HG03521 (cell line): ENCODE measurements around the gene POC1B.

ENCODE experiments used
- ATAC-seq: cut with Tn5 transposase; IDR thresholded peaks from one replicate; pipeline ENCODE4 v1.9.1; 2021; ENCODE audit warnings: mild to moderate bottlenecking, moderate library complexity; ENCODE audit not compliant: unreplicated experiment

The POC1B gene

DNA sequence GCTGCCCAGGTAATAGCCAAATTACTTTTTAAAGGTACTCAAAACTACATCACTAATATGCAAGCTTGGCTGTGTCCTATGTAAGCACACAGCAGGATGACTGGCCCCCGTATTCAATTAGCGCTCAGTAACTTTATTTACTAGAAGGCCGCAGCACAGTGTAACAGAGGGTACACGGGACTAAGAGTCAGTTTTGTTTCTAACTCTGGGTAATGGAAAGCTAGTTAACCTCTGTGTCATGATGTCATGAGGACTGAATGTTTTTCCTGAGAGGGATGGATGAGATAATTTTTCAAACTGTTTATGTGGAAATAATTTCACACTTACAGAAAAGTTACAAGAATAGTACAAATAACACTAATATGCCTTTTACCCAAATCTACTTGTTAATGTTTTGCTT, 28.4 kb downstream of the POC1B start:
- no peak for ATAC-seq

DNA sequence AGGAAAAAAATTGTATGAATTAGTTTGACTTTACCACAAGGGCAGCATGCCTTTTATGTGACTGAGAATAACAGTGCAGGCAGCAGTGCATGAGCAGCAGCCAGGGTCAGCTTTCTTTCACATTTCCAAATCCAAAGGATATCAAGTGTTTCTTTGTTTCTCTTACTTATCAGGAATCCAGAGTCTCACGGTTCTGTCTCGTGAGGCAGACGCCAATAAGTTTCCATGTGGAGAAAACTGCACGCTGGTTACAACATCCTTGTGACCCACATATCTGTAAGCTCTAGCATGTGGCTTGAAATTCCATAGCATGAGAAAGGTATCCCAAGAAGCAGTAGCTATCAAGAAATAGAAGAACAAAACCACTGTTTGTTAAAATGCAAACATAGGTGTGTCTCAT, 28.8 kb downstream of the POC1B start:
- no peak for ATAC-seq

DNA sequence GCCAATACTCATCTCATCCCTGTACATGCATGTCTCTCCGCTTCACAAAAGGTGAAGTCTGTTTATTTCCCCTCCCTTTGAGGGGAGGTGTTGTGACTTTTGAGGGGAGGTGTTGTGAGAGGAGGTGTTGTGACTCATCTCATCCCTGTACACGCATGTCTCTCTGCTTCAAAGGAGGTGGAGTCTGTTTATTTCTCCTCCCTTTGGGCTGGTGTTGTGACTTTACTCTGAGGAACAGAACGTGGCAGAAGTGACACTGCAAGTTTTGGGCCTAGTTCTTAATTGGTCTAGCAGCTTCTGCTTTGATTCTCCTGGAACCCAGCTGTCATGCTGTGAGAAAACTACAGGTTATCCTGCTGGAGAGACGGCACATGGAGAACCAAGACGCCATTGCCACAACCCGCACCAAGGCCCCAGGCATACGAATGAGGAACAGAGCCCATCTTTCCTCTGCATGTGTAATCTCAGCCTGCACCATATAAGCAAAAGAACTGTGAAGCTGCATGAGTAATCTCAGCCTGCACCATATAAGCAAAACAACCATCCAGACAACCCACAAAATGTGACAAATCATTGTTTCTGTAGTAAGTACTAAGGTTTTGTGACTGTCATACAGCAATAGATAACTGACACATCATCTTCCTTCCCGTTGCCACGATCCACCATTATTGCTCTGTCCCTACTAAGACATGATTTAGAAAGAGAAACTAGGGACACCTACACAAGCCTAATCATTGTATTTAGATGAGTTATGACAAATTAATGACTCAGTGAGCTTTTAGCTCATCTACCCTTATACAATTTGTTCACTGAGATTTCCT, 31.2 kb downstream of the POC1B start:
- peak; percentile 54 for ATAC-seq

DNA sequence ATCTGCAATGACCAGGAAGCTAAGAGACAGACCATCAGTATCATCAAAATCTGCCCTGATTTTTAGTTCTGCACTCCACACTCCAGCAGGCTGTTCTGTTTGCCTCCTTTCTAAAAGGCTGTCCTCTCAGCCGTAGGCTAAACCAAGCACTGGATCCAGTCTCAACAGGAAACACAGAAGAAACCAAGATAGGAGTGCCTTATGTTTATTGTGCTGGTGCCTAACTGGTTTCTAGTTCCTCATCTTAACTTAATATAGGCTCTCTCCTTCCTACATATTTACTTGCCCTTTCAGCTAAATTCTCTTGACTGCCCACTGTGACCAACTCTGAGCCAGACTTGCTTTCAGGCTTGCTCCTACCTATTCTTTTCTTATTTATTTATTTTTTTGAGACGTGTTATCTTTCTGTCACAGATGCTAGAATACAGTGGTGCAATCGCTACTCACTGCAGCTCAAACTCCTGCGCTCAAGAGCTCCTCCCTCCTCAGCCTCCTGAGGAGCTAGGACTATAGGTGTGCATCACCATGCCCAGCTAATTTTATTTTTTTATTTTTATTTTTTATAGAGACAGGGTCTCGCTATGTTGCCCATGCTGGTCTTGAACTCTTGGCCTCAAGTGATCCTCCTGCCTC, 32.1 kb downstream of the POC1B start:
- no peak for ATAC-seq

DNA sequence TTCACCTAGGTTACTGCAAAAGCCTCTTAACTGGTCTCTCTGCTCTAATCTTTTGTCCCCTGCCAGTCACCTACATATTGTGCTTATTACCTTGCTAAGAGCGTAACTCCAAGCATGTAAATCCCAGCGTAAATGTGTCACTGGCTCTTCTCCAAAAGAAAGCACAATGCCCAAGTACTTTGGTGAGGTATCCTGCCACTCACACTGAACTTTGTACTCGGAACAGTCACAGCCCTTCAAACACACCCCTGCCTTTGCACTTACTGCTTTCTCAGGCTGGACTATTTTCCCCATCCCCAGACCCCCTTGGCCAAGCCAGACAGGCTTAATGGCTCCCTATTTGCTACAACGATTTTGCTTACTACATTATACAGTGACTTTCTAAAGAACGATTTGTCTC, 33.0 kb downstream of the POC1B start:
- no peak for ATAC-seq

DNA sequence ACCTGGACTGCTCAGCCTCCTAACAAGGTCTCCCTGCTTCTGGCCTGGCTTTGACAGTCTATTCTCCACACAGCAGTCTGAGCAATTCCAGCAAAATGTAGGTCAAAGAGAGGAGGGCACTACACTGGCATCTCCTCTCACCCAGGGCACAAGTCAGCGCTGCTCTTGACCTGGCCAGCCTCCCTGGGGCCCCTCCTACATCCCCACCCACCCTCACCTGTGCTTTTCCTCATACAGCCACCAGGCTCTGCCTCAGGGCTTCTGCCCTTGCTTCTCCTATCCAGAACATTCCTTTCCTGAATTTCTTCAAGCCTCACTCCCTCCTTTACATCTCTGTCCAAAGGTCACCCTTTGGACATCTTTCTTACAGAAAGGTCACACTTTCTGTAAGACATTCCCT, 34.9 kb downstream of the POC1B start:
- no peak for ATAC-seq

DNA sequence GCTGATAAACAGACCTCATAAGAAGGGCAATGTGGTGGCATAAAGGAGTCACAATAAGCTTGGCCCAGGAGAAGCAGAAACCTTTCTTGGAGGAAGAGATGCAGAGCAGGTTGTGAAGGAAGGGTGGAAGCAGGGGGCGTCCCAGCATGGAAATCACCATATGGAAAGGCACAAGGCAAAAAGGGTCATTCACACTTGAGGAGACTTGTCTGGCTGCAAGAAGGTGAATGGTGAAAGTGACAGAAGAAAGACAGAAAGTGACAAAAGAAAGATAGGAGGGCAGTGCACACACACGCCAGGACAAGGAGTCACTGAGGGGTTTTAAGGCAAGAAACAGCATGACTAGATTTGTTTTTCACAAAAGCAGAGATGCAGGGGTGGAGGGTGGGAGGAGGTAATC, 39.6 kb downstream of the POC1B start:
- no peak for ATAC-seq

DNA sequence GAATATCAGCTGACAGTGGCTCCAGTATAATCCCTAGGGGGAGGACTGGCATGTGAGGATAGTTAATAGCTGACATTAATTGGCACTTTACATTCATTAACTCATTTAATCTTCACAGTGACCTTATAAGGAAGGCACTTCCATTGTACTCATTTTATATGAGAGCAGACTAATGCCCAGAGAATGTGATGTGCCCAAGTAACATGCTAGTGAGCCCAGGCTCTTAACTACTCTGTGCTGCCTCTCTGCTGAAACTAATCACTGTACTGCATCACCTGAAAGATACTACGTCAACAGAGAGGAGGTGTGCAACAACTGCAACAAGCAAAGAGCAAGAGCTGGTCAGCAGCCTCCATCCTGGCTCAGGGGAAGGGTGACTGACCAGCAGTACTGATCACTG, 41.4 kb downstream of the POC1B start:
- no peak for ATAC-seq

DNA sequence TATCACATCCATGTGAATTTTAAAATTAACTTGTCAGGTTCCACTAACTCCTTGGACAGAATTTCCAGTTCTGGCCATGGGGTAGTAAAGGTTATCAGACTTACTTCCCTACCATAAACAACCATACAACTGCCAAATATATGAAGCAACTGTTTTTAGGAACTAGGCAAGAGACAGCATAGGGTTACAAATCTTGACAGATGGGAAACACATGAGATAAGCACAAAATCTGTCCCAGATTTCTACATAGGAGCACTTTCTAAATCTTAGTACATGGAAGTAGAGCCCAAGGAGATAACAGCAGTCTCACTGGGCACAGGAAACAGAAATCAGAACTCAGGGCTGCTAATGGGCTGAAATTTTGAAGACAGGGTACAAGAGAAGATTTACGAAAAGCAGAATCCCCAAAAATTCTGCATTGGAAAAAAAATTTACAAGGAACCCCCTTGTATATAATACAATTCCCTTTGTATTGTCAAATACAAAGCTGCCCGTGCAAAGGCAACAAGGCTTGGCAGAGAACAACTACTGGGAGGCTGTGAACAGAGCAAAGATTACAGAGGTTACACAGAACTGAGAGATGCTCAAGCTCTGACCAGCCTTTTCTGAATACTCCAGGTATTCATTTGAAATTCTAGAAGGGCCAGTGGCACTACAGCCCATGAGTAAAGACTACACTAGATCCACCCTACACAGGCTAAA, 44.5 kb downstream of the POC1B start:
- no peak for ATAC-seq

DNA sequence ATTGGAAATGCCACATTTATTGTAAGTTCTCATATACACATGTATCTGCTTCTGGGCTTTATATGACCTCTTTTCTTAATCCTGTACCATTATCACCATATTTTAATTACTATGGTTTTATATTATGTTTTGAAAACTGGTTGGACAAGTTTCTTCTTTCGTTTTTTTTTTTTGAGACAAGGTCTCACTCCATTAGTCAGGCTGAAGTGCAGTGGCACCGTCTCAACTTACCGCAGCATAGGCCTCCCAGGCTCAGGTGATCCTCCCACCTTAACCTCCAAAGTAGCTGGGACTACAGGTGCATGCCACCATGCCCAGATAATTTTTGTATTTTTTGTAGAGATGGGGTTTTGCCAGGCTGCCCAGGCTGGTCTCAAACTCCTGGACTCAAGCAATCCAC, 45.9 kb downstream of the POC1B start:
- no peak for ATAC-seq

DNA sequence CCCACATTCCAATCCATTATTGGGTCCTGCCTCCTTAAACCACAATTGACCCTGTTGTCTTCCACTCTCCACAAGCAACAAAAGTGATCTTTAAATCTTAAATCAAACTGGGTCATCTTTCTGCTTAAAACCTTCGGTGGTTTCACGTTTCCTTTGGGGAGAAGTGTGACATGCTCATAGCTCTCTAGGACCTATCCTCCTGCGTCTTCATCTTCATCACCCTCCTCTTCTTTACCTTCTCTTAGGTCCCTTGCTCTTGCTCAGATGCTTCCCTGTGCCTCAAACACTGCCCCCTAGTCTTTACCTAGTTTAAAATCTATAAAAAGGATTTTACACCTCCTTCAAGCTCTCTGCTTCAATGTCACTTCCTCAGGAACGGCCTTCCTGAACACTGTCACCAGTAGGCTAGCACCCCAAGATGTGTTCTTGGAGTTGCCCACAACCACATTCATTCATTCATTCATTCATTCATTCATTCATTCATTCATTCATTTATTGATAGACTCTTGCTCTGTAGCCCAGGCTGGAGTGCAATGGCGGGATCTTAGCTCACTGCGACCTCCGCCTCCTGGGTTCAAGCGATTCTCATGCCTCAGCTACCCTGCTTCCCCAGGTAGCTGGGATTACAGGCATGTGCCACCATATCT, 48.1 kb downstream of the POC1B start:
- ATAC-seq, result no peak

DNA sequence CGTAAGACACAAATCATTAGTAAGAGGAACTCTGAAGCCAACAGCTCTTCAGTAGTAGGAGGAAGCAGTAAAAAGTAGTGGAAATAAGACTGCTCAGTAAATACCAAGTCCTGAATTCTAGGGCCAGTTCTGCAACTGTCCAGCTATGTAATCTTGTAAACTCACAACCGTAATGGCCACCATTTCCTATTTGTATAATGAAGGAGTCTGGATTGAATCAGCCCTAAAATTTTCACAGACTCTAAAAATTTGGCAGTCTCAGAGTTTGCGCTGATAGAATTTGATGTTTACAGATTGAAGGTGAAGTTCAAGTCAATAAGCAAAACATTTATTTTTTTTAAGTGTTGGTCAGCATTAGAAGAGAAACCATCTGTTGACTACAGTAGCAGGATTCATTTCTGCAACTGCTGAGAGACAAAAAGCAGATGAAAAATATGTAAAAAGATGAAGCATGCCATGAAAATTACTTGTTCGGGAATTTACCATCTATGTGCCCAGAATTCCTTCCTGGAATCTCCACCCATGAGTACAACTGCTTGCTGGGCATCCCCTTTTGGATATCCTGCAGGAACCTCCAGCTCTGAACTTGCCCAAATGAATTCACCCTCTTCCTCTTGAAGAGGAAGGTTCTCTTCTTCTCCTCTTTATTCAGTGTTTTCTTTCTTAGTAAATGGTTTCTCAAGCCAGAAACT, 48.8 kb downstream of the POC1B start:
- ATAC-seq, result no peak

DNA sequence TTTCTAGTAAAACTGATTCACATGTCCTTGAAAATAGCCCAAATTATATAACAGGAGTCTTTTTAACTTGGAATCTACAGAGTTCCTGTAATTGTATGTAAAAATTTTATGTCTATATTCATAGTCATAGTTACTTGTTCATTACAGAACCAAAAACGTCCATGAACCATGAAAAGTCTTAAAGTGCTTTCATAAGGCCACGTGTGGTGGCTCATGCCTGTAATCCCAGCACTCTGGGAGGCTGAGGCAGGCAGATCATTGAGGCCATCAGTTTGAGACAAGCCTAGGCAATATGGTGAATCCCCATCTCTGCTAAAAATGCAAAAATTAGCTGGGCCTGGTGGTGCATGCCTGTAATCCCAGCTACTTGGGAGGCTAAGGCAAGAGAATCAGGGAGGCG, 49.6 kb downstream of the POC1B start:
- no peak for ATAC-seq

DNA sequence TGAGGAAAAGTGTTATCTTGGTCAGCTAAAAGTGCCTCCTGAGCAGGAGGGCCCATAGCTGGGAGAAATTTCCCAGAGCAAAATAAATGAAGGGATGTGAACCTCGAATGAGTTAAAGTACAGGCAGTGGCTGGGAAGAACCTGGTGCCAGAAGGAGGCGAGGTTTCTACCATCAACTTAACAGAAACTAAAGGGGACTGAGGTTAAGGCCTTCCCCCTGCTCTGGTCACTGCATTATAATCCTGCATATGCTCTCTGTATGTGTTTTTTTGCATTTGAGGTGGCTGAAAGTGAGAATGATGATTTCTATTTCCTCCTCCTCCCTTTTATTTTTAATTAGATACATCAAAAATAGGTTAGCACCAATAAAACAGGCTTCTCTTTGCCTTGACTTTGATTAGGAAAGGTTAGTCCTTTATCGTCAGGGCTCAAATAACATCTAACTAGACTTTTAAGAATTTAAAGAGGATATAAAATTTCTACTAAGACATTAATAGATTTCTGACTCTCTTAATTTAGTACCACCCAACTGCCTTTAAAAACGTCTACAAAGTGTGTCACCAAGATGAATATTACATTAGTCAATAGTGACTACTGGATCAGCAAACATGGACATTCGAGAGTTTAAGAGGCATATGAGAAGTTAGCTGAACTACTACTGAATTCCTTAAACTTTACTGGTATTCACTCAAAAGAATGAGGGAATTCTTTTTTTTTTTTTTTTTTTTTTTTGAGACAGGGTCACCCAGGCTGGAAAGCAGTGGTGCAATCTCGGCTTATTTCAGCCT, 50.5 kb downstream of the POC1B start:
- ATAC-seq, result no peak

DNA sequence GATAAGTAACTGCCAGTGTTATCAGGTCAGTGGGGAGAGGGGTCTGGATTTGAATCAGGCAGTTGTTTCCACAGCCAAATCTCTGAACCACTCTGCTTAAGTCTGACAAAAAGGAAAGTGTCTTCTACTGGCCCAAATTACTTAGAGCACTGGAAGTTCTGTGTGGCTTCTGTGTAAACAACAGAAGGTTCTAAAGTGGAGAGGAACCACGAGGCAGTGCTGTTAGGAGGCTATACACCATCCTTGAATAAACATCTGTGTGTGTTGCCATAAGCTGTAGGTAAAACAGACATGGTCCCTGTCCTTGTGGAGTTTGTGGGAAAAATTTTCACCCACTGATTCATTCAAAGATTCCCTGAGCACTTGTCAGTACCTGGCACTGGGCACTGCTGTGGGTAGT, 51.2 kb downstream of the POC1B start:
- ATAC-seq, result no peak

DNA sequence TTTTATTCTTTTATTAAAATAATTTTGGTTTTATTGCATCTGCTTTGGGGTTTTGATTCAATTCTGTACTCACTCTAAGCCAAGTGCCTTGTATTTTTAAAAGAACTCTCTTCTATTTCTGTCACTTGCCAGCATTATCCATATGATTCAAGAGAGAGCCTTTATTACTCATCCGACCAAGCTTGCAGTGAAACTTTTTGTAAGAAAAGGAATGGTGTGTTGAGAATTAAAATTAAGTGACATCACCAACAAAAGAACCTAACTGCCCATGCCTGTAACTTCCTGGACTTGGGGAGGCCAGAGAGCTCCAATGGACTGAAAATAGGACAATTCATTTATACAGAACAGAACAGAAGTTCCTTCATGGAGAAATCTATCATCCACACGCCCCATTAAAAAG, 53.3 kb downstream of the POC1B start:
- no peak for ATAC-seq

DNA sequence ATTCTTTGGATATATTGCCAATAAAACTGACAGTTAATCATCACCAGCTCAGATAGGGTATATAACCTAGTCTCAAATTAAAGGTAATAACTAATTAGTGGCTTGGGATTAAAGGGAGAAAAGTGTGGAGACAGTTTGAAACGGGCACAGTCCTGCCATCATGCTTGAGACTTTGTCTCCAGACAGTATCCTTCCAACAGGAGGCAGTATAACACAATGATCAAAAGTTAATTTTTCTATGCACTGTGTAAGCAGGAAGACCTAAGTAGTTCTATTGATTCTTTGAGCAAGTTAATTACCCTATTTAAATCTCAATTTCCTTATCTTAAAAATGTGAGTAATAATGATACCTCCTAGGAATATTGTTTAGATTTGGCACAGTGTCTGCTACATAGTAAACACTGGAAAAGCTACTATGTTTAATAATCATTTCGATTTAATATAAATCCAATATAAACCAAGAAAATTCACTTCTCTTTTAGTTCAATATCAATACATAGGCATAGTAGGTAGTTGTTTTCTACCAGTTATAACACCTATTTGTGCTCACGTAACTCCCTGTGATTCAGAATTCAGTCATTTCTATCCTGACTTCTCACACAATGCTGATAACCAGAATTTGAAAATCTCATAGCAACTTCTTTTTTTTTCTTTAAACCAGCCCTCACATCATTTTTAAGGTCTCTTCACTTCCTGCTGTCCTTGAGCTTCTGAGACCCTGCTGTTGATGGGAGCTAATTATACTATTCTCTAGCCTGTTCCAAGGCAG, 54.9 kb downstream of the POC1B start:
- ATAC-seq, result peak; percentile 34

DNA sequence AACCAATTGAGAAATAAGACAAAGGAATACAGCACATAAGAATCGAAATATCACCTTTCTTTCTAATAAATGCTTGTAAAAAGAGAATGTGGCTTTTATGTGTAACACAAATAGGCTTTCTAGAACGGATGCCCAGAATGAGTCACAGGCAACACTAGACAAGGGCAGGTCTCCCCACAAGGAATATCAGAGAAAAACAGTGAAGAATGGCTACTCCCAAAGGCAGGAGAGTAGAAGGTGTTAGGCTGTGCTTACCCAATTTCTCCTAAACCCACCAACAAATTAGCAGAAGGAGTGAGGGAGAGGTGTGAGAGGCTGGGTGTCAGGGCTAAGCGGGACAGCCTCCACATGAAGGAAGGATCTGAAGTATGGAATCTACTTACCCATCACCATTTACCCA, 56.5 kb downstream of the POC1B start:
- ATAC-seq, result peak; percentile 55

DNA sequence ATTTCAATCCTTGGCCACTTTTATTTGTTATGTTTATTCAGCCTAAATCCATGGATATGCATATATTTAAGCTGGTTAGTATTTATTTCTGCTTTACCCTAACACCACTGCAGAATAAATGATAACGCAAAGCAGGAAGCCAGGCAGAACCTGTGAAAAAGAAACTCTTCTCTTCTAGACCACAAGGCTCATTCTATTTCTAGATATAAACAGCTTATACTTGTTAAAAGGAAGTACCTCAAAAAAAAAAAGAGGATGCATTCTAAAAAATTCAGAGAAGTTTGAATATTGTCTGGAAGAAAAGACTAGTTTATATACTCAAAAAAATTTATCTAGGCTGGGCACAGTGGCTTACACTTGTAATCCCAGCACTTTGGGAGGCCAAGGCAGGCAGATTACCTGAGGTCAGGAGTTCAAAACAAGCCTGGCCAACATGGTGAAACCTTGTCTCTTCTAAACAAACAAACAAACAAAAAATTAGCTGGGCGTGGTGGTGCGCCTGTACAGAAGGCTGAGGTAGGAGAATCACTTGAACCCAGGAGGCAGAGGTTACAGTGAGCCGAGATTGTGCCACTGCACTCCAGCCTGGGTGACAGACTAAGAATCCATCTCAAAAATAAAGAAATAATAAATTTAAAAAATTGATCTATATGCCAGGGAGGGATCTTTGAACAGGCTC, 57.1 kb downstream of the POC1B start:
- peak; percentile 84 for ATAC-seq
